SKM-1 (cell line): ENCODE data around the gene GPD1L.
"Not testable (repeated sequence)": the region's sequence is repeated elsewhere in the genome, so short reads cannot be mapped to it uniquely, and the experiment has no call there.

Source experiments
- DNase-seq: peaks from one replicate; lab custom pipeline; 2025; ENCODE audit not compliant: unreplicated experiment; lab: John Stamatoyannopoulos, UW

The GPD1L gene

DNA sequence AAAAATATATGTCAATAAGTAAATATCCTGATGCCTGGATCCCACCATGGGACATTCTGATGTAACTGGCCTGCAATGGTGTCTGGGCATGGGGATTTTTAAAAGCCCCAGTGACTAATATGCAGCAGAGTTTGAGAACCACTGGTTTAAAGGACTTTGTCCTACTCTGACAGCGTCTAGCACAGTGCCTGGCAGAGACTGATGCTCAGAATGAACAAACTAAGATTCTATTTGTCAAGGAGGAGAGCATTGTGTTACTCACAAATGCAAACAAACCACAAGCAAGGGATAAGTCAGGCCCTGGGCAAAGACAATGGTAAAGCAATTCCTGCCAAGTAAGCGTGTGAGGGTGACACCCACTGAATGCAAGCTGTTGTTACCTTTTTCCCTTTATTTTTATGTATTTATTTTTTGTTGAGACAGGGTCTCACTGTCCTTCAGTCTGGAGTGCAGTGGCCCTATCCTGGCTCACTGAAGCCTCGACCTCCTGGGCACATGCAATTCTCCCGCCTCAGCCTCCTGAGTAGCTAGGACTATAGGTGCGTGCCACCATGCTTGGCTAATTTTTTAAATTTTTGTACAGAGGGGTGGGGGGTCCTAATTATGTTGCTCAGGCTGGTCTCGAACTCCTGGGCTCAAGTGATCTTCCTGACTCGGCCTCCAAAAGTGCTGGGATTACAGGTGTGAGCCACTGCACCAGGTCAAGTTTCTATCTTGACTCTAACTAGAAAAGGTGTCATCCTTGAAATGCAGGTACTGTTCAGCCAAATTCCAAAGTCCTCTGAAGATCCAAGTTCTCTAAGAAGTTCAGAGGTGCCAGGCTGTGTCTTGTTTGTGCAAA lies 909 bp upstream of the GPD1L start:
- no peak for DNase-seq

DNA sequence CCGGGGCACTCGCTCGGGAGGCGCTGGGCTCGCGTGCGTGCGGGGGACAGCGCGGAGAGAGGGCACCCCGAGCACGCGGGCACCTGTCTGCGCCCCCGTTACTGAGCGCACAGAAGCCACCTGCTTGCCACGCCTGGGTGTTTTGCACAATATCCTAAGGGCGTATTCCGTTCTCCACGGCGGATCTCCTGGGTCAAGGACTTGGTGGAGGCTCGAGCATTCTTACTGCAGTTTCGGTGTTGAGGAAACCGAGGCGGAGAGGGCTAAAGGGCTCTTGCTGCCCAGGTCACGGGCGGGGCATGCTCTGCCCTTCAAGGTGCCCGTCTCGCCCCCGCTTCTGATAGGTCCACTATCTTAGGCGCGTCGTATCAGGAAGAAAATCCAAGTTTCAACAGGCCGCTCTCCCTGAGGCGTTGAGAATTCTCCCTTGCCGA lies 526 bp downstream of the GPD1L start:
- no peak for DNase-seq

DNA sequence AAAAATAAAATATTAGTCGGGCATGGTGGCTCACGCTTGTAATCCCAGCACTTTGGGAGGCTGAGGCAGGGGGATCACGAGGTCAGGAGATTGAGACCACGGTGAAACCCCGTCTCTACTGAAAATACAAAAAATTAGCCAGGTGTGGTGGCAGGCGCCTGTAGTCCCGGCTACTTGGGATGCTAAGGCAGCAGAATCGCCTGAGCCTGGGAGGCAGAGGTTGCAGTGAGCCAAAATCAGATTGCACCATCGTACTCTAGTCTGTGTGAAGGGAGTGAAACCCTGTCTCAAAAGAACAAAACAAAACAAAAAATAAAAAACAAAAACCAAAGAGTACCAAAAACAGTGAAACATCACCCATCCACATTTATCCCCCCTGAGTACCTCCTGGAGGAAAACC lies 1.8 kb downstream of the GPD1L start:
- not testable (repeated sequence) for DNase-seq

DNA sequence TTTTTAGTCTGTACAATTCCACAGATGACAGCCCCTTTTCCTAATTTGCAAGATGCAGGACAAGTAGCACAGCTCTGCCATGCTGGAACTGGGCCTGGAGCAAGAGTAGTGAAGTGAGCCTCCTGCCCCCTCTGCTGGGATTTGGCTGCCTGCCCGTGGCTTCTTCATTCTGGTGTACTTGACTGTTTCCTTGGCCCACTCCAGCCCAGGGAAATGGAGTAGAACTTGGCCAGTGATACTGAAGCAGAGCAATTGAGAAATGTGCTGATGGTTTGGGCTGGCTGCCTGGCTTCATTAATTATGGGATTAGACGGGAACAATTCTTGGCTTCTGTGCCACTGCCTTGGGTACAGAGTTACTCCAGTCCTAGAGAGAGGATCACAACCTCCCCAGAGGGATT lies 2.8 kb downstream of the GPD1L start:
- no peak for DNase-seq

DNA sequence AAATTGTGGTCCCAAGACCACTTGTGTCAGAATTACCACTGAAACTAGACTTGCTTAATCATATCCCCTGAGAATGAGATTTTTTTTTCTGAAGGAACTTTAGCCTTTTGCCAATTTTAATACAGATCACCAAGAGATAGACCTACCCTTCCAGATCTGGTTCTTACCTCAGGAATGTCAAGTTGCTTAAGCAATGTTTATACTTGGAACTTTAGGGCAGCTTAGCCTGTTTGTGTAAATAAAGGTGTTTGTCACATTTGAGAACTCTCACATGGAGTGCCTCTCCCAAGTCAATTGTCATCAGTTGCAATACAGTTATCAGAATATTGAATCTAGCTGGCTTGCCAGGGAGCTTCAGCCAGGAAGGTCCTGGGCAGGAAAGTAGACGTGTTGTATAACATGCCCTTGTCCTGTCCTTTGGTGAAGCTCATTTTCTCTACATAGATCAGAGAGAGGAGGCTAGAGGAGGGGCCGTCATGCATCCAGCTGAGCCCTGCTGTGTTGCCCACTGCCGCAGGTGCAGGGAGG lies 3.9 kb downstream of the GPD1L start:
- no peak for DNase-seq

DNA sequence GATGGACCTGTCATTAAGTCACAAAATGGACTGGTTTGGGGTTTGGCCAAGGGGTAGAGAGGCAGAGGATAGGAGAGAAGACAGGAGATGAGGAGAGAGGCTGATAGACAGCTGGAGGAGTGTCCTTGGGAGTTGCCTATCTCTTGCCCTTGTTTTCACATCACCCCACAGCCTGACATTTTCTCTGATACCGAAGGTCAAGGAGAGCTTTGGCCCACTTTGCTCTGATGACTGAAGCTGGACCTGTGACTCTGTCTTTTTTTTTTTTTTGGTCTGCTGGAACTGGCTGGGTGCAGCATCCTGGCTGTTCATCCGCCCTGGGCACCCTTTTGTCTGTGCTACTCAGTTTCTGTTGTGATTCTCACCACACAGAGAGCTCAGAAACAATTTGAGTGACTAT lies 5.1 kb downstream of the GPD1L start:
- no peak for DNase-seq

DNA sequence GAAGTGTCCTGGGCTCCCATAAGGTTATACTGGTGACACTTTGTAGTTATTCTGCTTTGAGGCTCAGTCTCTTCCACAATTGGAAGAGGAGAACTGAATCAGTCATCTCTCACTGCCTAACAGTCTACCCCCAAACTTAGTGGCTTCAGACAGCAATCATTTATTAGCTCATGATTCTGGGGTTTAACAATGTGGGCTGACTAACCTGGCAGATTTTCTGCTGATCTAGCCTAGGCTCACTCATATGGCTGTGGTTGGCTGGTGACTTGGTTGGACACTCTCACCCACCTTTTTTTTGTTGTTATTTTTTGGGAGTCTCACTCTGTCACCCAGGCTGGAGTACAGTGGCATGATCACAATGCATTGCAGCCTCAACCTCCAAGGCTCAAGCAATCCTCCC lies 7.1 kb downstream of the GPD1L start:
- DNase-seq: no peak

DNA sequence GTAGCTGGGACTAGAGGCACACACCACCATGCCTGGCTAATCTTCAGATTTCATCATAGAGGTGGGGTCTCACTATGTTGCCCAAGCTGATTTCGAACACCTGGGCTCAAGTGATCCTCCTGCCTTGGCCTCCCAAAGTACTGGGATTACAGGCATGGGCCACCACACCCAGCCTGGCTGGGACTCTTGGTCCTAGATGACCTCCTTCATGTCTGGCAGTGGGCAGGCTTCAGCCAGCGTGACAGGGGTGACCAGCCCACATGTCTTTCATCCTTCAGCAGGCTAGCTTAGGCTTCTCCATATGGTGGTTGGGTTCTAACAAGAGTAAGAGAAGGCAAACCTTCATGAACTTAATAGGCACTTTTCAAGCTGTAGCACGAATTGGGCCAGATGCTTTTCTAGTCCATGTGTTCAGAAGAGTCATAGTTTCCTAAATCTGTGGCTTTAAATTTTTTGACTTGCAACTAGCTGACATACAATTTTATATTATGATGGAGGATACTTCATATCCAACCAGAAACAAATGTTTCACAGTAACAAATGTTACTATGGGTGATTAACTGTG lies 7.6 kb downstream of the GPD1L start:
- no peak for DNase-seq

DNA sequence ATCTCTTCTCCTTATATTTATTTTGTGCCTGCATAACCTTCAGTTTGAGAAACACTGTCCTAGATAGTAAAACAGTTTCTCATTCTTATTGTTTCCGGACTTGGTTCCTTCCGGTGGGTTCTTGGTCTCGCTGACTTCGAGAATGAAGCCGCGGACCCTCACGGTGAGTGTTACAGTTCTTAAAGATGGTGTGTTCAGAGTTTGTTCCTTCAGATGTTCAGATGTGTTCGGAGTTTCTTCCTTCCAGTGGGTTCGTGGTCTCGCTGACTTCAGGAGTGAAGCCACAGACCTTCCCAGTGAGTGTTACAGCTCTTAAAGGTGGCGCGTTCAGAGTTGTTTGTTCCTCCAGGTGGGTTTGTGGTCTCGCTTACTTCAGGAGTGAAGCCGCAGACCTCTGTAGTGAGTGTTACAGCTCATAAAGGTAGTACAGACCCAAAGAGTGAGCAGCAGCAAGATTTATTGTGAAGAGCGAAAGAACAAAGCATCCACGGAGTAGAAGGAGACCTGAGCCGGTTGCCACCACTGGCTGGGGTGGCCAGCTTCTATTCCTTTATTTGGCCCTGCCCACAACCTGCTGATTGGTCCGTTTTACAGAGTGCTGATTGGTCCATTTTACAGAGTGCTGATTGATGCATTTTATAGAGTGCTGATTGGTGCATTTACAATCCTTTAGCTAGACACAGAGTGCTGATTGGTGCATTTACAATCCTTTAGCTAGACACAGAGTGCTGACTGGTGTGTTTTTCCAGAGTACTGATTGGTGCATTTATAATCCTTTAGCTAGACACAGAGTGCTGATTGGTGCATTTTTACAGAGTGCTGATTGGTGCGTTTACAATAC lies 8.3 kb downstream of the GPD1L start:
- DNase-seq: not testable (repeated sequence)

DNA sequence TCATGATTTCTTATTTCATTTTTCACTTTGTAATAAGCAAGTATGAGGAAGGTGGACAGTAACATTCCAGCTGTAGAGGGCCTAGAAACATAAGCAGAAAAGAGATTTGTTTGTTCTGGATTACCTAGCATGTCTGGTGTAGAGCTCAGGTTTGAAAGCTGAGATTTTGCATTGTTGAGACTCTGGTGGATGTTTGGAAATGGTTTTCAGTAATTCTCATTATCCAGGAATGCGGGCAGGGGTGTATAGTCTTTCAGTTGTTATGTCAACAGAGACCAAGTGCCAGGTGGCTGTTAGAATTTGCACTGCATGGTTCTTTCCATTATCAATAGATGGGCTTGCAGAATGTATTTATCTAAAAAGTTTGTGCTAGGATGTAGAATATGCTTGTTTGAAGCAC lies 10.9 kb downstream of the GPD1L start:
- no peak for DNase-seq

DNA sequence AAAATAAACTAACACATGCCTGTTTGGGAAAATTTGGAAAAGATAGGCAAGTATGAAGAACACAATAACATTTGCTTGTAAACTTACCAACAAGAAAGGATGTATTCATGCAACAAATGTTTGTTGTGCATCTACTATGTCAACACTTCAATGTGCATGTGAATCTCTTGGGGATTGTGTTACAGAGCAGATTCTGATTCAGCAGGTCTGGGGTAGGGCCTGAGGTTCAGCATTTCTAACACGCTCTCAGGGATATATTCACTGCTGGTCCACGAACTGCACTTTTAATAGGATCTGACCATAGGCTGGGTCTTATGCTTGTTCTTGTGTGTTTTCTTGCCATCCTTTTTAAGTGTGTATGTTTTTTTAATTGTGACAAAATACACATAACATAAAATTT lies 11.8 kb downstream of the GPD1L start:
- no peak for DNase-seq

DNA sequence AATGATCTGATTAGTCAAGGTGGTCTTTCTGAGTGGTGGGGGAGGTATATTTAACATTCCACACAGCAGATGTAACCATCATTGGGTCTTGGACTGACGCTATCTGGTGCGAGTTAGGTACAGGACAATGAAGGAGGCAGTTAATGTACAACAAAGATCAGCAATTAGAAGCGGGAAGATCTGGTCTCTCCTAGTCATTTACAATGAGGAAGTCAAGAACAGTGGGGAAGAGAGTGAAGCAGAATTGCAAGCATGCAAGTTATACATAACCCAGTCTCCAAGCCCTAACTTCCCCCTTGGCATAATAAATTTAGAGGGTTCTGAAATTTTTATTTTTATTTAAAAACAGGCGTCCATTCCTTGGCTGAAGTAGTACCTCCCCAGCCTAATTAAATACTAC lies 14.1 kb downstream of the GPD1L start:
- DNase-seq: peak; percentile 78

DNA sequence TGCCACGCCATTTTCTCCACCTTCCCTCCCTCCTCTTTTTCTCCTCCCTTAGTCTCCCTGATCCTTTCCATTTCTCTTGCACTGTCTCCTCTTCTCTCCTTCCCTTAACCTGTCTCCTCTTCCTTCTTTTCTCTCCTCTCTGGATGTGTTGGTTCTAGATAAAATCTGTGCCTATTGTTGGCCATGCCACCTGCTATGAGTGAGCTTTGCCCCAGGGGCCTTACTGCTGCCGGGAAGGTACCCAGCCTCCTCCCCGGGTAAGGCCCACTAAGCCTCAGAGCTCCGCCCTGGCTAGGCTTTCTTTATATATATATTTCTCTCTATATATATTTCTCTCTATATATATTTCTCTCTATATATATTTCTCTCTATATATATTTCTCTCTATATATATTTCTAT lies 14.7 kb downstream of the GPD1L start:
- no peak for DNase-seq

DNA sequence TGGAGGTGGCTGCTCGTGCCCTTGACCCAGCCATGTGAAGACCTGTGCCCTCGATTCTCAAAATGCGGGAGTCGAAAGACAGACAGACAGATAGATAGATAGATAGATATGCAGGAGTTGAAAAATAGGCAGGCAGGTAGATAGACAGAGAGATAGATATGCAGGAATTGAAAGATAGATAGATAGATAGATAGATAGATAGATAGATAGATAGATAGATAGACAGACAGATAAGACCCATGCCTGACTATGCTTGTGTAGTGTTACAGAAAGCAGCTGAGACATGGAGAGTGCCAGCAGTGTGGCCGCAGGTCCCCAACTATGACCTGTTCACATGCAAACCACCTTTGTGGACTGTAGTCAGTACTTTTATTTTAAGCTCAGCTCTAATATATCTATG lies 17.2 kb downstream of the GPD1L start:
- no peak for DNase-seq

DNA sequence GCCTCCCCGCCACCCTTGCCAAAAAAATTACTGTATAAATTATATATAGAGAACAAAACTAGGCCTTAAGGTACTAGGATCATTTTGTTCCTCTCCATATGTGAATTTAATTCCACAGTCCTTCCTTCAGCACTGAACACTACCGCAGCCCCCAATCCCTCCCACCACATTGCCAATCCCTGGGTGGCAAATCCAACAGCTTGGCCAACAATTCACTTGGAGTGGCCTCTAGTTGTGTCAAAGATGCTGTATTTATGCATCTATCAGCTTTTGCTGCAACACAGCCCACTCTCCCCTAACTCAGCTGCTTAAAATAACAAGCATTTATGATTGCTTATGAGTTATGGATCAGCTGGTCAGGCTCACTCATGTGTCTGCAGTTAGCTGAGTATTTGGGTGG lies 18.6 kb downstream of the GPD1L start:
- DNase-seq: no peak

DNA sequence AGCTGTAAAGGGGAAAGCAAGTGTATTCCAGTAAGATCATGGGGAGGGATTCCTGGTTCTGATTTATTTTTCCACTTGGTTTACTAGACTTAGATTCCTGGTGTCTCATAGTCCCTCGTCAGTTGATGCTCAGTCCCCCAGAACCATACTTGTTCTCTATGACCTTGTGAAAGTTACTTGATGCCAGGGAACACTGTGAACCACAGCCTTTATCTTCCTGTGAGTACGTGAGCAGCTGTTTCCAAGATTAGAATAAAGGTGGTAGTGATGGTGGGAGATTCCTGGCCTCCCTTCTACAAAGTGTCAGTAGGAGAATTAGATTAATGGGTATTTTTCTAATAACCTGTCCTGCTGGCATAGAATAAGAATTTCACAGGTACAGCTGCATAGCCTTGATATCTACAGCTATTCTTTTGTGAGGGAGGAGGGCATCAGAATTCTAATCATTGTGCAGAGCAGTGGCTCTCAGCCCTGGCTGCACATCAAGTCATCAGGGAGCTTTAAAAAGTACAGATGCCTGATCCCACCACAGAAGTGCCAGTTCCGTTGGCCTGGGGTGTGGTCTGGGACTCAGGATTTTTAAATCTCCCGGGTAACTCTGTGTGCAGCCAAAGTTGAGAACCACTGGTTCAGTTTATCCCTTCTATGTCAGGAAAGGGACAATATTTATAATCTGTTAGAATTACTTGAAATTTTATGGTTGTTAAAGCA lies 20.0 kb downstream of the GPD1L start:
- no peak for DNase-seq

DNA sequence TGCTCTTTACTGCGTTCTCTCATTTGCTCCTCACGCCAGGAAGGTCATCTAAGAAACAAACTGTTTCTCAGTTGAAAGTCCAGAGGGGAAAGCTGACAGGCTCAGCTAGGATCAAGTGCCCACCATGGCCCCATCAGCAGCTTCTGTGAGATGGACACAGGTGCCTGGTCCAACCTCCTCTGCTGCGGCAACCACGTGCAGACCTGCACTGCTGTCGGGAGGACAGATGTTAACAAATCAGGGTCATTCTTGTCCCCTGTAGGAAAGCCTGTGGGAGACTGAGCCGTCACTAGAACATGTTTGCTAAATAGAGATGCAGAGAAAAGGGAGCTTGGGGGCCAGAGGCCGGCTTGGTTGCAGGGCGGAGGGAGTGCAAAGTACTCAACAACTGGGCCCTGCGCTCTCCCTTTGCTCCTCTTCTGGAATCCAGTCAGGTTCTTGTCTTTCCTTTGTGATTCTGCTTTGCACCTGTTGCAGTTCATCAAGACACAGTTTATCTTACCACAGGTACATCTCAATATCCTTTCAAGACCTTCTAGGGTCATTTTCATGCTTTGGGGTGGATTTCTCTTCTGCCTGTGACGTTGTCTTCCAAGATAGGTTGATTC lies 20.9 kb downstream of the GPD1L start:
- no peak for DNase-seq

DNA sequence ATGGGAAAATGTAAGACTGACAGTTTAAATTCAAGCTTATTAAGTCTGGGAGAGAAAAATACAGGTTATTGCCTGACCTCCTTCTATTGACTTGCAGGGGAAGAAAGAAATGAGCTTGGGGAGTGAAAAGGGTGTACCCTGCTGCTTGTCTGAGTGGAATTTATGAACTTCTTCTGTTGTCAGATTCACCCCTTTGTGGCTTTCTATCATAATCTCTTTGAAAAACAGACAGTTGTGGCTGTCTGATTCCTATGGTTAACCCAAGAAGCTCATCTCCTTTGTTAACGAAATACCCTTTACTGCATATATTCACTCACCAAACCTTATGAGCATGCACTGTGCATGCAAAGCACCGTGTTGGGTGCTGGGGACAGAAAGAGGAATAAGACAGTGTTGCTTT lies 22.5 kb downstream of the GPD1L start:
- DNase-seq: no peak

DNA sequence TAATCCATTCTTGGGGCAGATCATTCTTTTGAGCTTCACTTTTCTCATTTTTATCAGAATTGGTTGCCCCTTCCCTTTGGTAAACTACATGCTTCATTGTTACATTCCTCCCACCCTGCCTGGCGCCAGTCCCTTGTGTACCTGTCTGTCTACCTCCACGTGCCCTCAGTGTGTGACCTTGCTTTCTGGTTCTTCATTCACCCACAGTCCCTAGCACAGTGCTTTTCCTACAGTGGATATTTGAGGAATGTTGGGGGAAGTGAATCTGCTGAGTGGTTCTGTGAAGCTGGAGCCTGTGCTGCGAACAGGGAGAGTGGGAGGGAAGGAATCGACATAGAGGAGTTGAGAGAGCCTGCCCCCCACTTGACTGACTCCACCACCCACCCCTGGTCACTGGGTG lies 23.4 kb downstream of the GPD1L start:
- DNase-seq: no peak

DNA sequence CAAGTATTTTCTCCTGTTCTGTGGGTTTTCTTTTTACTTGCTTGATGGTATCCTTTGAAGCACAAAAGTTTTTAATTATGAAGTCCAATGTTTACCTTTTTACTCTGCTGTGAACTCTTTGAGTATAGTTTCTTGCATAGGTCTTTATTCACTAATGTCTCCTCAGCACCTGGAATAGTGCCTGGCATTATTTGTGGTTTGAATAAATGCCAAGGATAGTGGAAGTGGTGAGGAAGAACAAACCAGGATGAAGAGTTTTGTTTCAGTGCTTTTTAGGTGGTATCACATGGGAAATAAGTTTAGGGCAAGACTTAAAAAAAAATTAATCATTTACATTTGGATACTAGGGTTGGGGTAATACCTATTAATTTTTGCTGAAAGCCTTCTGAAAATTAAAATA lies 25.7 kb downstream of the GPD1L start:
- DNase-seq: no peak

DNA sequence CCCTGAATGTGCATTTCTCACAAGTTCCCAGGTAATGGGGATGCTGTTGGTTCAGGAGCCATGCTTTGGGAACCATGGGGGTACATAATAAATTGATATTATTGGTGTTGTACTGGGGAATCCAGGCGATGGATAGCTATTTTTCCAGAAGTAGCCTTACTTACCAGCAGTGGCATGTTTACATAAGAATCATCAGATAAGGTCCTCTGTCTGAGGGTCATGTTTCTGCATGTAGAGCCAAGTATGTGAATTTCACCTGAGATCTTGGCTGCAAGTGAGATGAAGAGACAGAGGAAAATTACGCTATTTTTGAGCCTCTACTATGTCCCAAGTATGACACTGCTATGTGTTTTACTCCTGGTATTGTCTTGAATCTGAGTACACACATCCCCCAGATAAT lies 26.3 kb downstream of the GPD1L start:
- DNase-seq: no peak
